SJSA1 (cell line): ENCODE data around the gene TNS1. TPM values are rescaled to one million over a fixed set of nuclear protein-coding genes. Genes with fewer than 3 reads are reported as not detected.

ENCODE experiments used
- DNase-seq, 2 experiments: peaks; one replicate each; pipeline ENCODE4 v3.0.0-alpha.2; 2015 to 2020; ENCODE audit warnings: low spot score in 2 of 2, low read depth in 1 of 2
- H3K27ac ChIP-seq: fragments of 250-450 bp; sonication (Bioruptor Pico); 2 replicates; pipeline ENCODE4 v1.5.1; 2020; ENCODE audit warnings: mild to moderate bottlenecking, moderate library complexity
- H3K27me3 ChIP-seq: fragments of 250-450 bp; sonication (Bioruptor Pico); replicated peaks from 2 replicates; pipeline ENCODE4 v1.5.1; 2020; ENCODE audit warnings: mild to moderate bottlenecking, moderate library complexity
- H3K36me3 ChIP-seq: fragments of 250-450 bp; sonication (Bioruptor Pico); 2 replicates; pipeline ENCODE4 v1.5.1; 2020; ENCODE audit warnings: mild to moderate bottlenecking
- H3K4me1 ChIP-seq: fragments of 250-450 bp; sonication (Bioruptor Pico); replicated peaks from 2 replicates; pipeline ENCODE4 v1.6.1; 2021; ENCODE audit warnings: mild to moderate bottlenecking
- H3K4me3 ChIP-seq: fragments of 250-450 bp; sonication (Bioruptor Pico); 2 replicates; pipeline ENCODE4 v1.5.1; 2020; ENCODE audit warnings: mild to moderate bottlenecking
- H3K9me3 ChIP-seq: fragments of 250-450 bp; sonication (Bioruptor Pico); replicated peaks from 2 replicates; pipeline ENCODE4 v1.5.1; 2020; ENCODE audit warnings: mild to moderate bottlenecking
- total RNA-seq: library from RNA; depleted of rRNA; stranded (reverse); fragments of >200 nt; shearing (Covaris generic); gene quantifications from 2 replicates; pipeline ENCODE4 v1.2.3, GENCODE V29; 2014

TNS1 gene
- total RNA-seq, 1 experiment from 2014 or later, result 9.8 TPM

DNA sequence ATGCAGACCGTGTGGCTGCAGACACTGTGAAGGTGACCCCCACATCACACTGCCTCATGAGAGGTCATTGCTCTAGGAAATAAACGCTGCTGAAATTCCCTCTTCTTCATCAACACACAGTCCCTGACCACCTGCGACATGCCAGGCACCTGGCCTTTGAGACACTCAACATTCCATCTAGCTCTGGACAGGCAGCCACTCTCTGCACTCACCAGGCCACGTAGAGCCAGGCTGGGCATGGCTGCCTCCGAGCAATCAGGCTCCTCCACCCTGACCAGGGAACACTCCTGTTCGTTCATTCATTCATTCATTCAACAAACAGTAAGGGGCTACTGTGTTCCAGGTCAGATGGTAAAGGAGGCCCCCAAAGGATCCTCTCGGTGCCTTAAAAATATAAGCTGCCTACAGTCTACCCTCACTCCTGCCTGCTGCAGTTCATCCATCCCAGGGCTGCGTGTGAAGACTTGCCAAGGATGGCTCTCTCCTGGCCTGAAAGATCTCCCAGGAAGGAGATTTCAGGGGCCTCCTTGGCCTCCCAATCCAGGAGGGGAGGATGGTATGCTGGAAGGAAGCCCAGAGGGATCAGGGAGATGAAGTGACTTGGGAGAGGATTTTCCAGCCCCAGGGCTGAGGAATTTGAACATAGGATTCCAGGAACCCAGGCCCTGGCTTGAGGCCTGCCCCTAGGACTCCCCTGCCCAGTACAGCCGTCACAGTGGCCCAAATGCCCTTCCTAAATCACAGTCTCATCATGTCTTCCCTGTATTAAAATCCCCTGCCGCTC, 66.7 kb downstream of the TNS1 start:
- Histone ChIP-seq H3K4me1 (peaks cover 64% of the 10 kb centered on the region), H3K27me3 (no peaks in the 10 kb centered on the region), H3K4me3 (no peak overlapping the region), H3K9me3 (no peaks in the 10 kb centered on the region), H3K27ac (no peak overlapping the region), H3K36me3 (no peaks in the 10 kb centered on the region)
- DNase-seq, result no peak

- Histone ChIP-seq H3K4me3 (no peak overlapping the region), H3K4me1 (peaks cover 71% of the 10 kb centered on the region)
- no peak for DNase-seq
Observed at GRCh38 chr2:217935235-217935879, 67.4 kb downstream of the TNS1 start.

GRCh38 chr2:217934321-217935131, 68.3 kb downstream of the TNS1 start:
- Histone ChIP-seq H3K9me3 (no peaks in the 10 kb centered on the region), H3K4me3 (no peak overlapping the region), H3K4me1 (peaks cover 78% of the 10 kb centered on the region), H3K27me3 (no peaks in the 10 kb centered on the region), H3K27ac (peak overlapping the region; percentile 17), H3K36me3 (no peaks in the 10 kb centered on the region)
- DNase-seq, result peak; percentile 84 to 93

More at GRCh38 chr2:217935235-217935879, 67.4 kb downstream of the TNS1 start:
- Histone ChIP-seq H3K36me3 (no peaks in the 10 kb centered on the region), H3K27me3 (no peaks in the 10 kb centered on the region), H3K9me3 (no peaks in the 10 kb centered on the region), H3K27ac (peak overlapping the region; percentile 6)

GRCh38 chr2:217933617-217933993, 69.2 kb downstream of the TNS1 start:
- peak overlapping the region; percentile 17; the same call in 1 of the 2 replicates for H3K27ac ChIP-seq

DNA sequence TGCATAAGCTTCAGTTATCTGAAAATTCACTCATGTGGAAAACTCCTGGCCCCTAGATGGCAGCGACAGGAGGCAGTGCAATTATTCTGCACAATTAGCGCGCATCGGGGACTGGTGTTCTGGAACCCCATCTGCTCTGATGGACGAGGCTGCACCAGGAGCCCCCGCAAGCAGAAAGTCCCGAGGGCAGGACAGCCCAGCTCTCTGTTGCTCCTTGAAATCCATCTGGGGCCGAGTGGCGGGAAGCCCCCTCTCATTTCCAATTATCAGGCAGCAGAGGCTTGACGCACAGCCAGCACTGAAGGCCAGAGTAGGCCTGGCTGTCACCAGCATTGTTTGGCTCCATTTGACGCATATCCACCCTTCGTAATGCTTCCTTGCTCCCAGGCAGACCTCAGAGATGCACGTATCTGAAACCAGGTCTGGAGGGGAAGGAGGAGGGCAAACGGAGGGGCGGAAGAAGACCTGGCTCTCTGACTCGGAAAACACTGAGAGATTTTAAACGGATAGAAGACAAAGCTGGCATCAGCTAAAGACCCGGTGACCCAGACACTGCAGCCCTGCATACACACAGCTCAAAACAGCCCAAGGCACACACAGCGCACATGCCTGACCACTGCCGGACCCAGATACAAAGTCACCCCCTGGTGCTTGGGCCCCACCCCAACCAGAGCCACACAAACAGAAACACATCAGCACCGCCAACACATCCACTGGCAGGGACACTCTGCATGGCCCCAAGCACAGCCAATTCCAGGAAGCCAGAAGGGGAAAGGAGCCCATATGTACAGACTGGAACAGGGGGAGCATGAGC, 69.8 kb downstream of the TNS1 start:
- Histone ChIP-seq H3K36me3 (no peaks in the 10 kb centered on the region), H3K4me3 (no peak overlapping the region), H3K27ac (0 out of 2 replicates have a peak overlapping the region, but pooled peaks have one; percentile 17), H3K9me3 (no peaks in the 10 kb centered on the region), H3K4me1 (peaks cover 86% of the 10 kb centered on the region), H3K27me3 (no peaks in the 10 kb centered on the region)
- no peak for DNase-seq

More at GRCh38 chr2:217933617-217933993, 69.2 kb downstream of the TNS1 start:
- Histone ChIP-seq H3K9me3 (no peaks in the 10 kb centered on the region), H3K4me3 (no peak overlapping the region), H3K27me3 (no peaks in the 10 kb centered on the region), H3K4me1 (peaks cover 84% of the 10 kb centered on the region), H3K36me3 (no peaks in the 10 kb centered on the region)
- DNase-seq, result no peak

GRCh38 chr2:217931846-217932560, 70.8 kb downstream of the TNS1 start:
- Histone ChIP-seq H3K9me3 (no peaks in the 10 kb centered on the region), H3K27ac (no peak overlapping the region), H3K4me1 (peaks cover 78% of the 10 kb centered on the region), H3K4me3 (no peak overlapping the region), H3K27me3 (no peaks in the 10 kb centered on the region), H3K36me3 (no peaks in the 10 kb centered on the region)
- no peak for DNase-seq

DNA sequence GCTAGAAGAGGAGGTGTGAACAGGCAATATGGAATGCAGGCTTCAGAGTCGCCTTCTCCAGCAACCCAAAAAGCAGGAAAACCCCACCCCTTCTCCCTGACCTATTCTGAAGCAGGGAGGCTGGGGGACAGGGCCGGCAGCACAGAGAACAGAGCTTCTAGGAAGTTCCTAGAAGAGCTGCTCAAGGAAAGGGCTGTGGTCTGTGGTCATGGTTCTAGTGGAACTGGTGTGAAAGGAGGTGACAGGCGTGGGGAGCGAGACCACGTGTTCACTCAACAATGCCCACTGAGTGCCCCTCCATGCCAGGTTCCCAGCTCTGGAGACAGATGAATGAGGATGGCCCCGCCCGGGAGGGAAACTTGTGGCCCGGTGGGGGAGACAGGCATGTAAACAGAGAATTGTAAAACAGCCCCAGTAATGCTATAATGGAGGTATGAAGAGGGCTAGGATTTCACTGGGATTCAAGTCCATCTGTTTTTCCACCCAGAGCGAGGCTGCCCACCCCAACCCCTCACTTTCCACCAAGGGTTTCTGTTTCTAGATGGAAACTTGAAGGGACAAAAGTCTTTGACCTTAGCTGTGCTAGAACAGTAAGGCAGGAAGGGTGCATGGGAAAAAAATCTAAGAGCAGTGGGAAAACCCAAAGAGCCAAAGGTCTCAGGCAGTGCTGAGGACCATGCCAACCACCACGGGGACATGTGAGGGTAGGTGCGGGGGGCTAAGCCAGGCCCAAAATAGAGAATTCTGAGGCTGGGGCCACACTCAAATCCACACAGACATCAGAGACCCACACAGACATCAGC, 71.8 kb downstream of the TNS1 start:
- peaks cover 67% of the 10 kb centered on the region for H3K4me1 ChIP-seq
- DNase-seq, result no peak
- no peaks in the 10 kb centered on the region for H3K9me3 ChIP-seq
- no peaks in the 10 kb centered on the region for H3K36me3 ChIP-seq
- no peaks in the 10 kb centered on the region for H3K27me3 ChIP-seq
- no peak overlapping the region for H3K27ac ChIP-seq
- no peak overlapping the region for H3K4me3 ChIP-seq

- no peaks in the 10 kb centered on the region for H3K9me3 ChIP-seq
Observed at GRCh38 chr2:217929757-217930707, 72.8 kb downstream of the TNS1 start.

DNA sequence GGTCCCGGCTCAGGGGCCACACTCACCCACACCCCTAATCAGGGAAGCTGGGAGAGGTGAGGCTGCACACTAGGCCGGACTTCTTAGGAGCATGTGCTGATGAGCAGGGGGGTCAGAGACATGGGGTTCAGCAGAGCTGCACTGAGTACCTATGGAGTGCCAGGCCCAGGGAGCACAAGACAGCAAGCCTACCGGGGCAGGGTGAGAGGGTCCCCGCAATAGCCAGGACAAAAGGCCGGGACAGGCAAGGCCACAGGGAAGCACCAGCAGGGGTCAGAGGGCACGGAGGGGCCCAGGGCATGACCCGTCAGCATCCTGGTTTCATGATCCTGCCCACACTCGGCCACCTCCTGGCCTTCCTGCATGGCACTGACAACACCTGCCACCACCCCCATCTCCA, 73.5 kb downstream of the TNS1 start:
- peaks cover 50% of the 10 kb centered on the region for H3K4me1 ChIP-seq
- DNase-seq, result no peak
- H3K9me3 ChIP-seq, result no peaks in the 10 kb centered on the region
- H3K27me3 ChIP-seq, result no peaks in the 10 kb centered on the region
- H3K27ac ChIP-seq, result no peak overlapping the region
- H3K36me3 ChIP-seq, result no peaks in the 10 kb centered on the region
- no peak overlapping the region for H3K4me3 ChIP-seq

More at GRCh38 chr2:217929757-217930707, 72.8 kb downstream of the TNS1 start:
- no peak overlapping the region for H3K27ac ChIP-seq
- peaks cover 58% of the 10 kb centered on the region for H3K4me1 ChIP-seq
- no peaks in the 10 kb centered on the region for H3K36me3 ChIP-seq
- no peak overlapping the region for H3K4me3 ChIP-seq
- no peak for DNase-seq
- H3K27me3 ChIP-seq, result no peaks in the 10 kb centered on the region

- Histone ChIP-seq H3K4me3 (no peak overlapping the region), H3K27me3 (no peaks in the 10 kb centered on the region), H3K4me1 (peaks cover 43% of the 10 kb centered on the region), H3K27ac (no peak overlapping the region), H3K9me3 (no peaks in the 10 kb centered on the region), H3K36me3 (no peaks in the 10 kb centered on the region)
- no peak for DNase-seq
Observed at GRCh38 chr2:217928324-217929181, 74.2 kb downstream of the TNS1 start.
